Suprapubic skin (tissue), 4 donors: ENCODE results near the gene RNU6-7. TPM values are rescaled to one million over a fixed set of nuclear protein-coding genes. Genes with fewer than 3 reads are reported as not detected.

Experiments
- DNase-seq, 2 donors: peaks; one replicate each; pipeline ENCODE4 v3.0.0-alpha.2; 2019; ENCODE audit warnings: low spot score in 2 of 2
- H3K27ac ChIP-seq: fragments of 200-600 bp; sonication (generic); one replicate; pipeline ENCODE4 v1.5.1; 2019
- H3K27me3 ChIP-seq: fragments of 200-600 bp; sonication (generic); one replicate; pipeline ENCODE4 v1.5.1; 2019
- H3K36me3 ChIP-seq: fragments of 200-600 bp; sonication (generic); one replicate; pipeline ENCODE4 v1.5.1; 2019
- H3K4me1 ChIP-seq: fragments of 200-600 bp; sonication (generic); one replicate; pipeline ENCODE4 v1.5.1; 2019
- H3K4me3 ChIP-seq: fragments of 200-600 bp; sonication (generic); one replicate; pipeline ENCODE4 v1.5.1; 2019; ENCODE audit warnings: mild to moderate bottlenecking
- H3K9me3 ChIP-seq: fragments of 200-600 bp; sonication (generic); one replicate; pipeline ENCODE4 v1.5.1; 2019
- CTCF ChIP-seq, 2 donors: fragments of 200-600 bp in 1 of 2; fragments of 450-650 bp in 1 of 2; sonication (generic) in 1 of 2; IDR thresholded peaks; one replicate each; pipeline ENCODE4 v1.5.1; 2016 to 2019; ENCODE audit warnings: antibody characterized with exemption in 2 of 2, mild to moderate bottlenecking in 1 of 2, moderate library complexity in 1 of 2
- EP300 ChIP-seq: sonication (generic); formaldehyde crosslinking; IDR thresholded peaks from one replicate; pipeline ENCODE4 v1.6.1; 2017; ENCODE audit warnings: antibody characterized with exemption
- POLR2A ChIP-seq, 2 donors: fragments of 450-650 bp; IDR thresholded peaks; one replicate each; pipeline ENCODE4 v1.6.1; 2017; ENCODE audit warnings: antibody characterized with exemption in 2 of 2, mild to moderate bottlenecking in 2 of 2, moderate library complexity in 2 of 2
- POLR2AphosphoS5 ChIP-seq, 3 donors: sonication (generic); formaldehyde crosslinking; IDR thresholded peaks; one replicate each; pipeline ENCODE4 v1.6.1; 2017; ENCODE audit warnings: antibody characterized with exemption in 3 of 3
- WGBS: methylation state at CpG from one replicate; pipeline ENCODE4 v1.1.5; 2018; 5-methylcytosine and 5-hydroxymethylcytosine counted together
- total RNA-seq, 4 donors: library from RNA; depleted of rRNA; stranded (reverse); fragments of >200 nt; gene quantifications; one replicate each; pipeline ENCODE4 v1.1.0, GENCODE V29; 2016

The RNU6-7 gene
- total RNA-seq, 4 donors from 2014 or later = not detected

- Histone ChIP-seq H3K27ac (no peak overlapping the region), H3K27me3 (no peaks in the 10 kb centered on the region), H3K4me1 (peaks cover 11% of the 10 kb centered on the region), H3K9me3 (no peaks in the 10 kb centered on the region), H3K36me3 (no peaks in the 10 kb centered on the region), H3K4me3 (no peak overlapping the region)
- 71% methylated on average over 1 of the region's 1 CpG for WGBS
- no peak for DNase-seq
- TF ChIP-seq POLR2A (IDR thresholded peaks at IDR 0.05) (no peak), CTCF (IDR thresholded peaks at IDR 0.05) (no peak), EP300 (no peak), POLR2AphosphoS5 (IDR thresholded peaks at IDR 0.05) (no peak)
Observed at GRCh38 chr14:32226056-32226455, 24.2 kb downstream of the RNU6-7 start.

- no peak overlapping the region for H3K27ac ChIP-seq
- TF ChIP-seq POLR2AphosphoS5 (IDR thresholded peaks at IDR 0.05) (no peak), POLR2A (IDR thresholded peaks at IDR 0.05) (no peak), CTCF (IDR thresholded peaks at IDR 0.05) (no peak), EP300 (no peak)
- WGBS = 21% methylated on average over 3 of the region's 3 CpGs
Observed at GRCh38 chr14:32230181-32230580, 28.3 kb downstream of the RNU6-7 start.

GRCh38 chr14:32230695-32231280, 28.9 kb downstream of the RNU6-7 start:
- DNase-seq = no peak
- WGBS = 64% methylated on average over 1 of the region's 2 CpGs
- Histone ChIP-seq H3K27ac (no peak overlapping the region), H3K4me3 (no peak overlapping the region), H3K36me3 (no peaks in the 10 kb centered on the region), H3K27me3 (no peaks in the 10 kb centered on the region), H3K9me3 (no peaks in the 10 kb centered on the region), H3K4me1 (peaks cover 4% of the 10 kb centered on the region)
- TF ChIP-seq POLR2AphosphoS5 (IDR thresholded peaks at IDR 0.05) (no peak), EP300 (no peak), CTCF (IDR thresholded peaks at IDR 0.05) (no peak)

More at GRCh38 chr14:32230181-32230580, 28.3 kb downstream of the RNU6-7 start:
- Histone ChIP-seq H3K4me1 (peaks cover 10% of the 10 kb centered on the region), H3K36me3 (no peaks in the 10 kb centered on the region), H3K9me3 (no peaks in the 10 kb centered on the region), H3K4me3 (no peak overlapping the region), H3K27me3 (no peaks in the 10 kb centered on the region)
- DNase-seq = no peak

GRCh38 chr14:32232481-32232880, 30.6 kb downstream of the RNU6-7 start:
- 73% methylated on average over 1 of the region's 1 CpG for WGBS
- H3K36me3 ChIP-seq = no peaks in the 10 kb centered on the region
- H3K27ac ChIP-seq = no peak overlapping the region
- no peak for TF ChIP-seq CTCF (IDR thresholded peaks at IDR 0.05)
- no peak for TF ChIP-seq EP300
- TF ChIP-seq POLR2A (IDR thresholded peaks at IDR 0.05) = no peak
- no peaks in the 10 kb centered on the region for H3K27me3 ChIP-seq
- peaks cover 2% of the 10 kb centered on the region for H3K4me1 ChIP-seq
- H3K4me3 ChIP-seq = no peak overlapping the region
- no peak for DNase-seq
- no peaks in the 10 kb centered on the region for H3K9me3 ChIP-seq

GRCh38 chr14:32233260-32233659, 31.4 kb downstream of the RNU6-7 start:
- H3K27ac ChIP-seq = no peak overlapping the region
- no peak overlapping the region for H3K4me3 ChIP-seq
- no peak for DNase-seq
- no peak for TF ChIP-seq POLR2AphosphoS5 (IDR thresholded peaks at IDR 0.05)
- no peak for TF ChIP-seq POLR2A (IDR thresholded peaks at IDR 0.05)
- no peak for TF ChIP-seq CTCF (IDR thresholded peaks at IDR 0.05)
- TF ChIP-seq EP300 = no peak
- H3K9me3 ChIP-seq = no peaks in the 10 kb centered on the region
- H3K36me3 ChIP-seq = no peaks in the 10 kb centered on the region
- H3K27me3 ChIP-seq = no peaks in the 10 kb centered on the region
- 71% methylated on average over 1 of the region's 1 CpG for WGBS
- H3K4me1 ChIP-seq = peaks cover 2% of the 10 kb centered on the region
